VCaP (cell line): Measurements from ENCODE around the gene C19orf44.

Experiments used
- H3K27ac ChIP-seq: fragments of 450-650 bp; 2 replicates; pipeline ENCODE4 v1.5.1; 2017
- CTCF ChIP-seq: fragments of 450-650 bp; conservative IDR thresholded peaks from 2 replicates; pipeline ENCODE4 v1.5.1; 2017; ENCODE audit warnings: mild to moderate bottlenecking, moderate library complexity

The C19orf44 gene

GRCh38 chr19:16514383-16515019 lies 18.3 kb downstream of the C19orf44 start:
- H3K27ac ChIP-seq, result no peak overlapping the region
- 0 out of 2 replicates have a peak, but pooled peaks have one; percentile 13 for TF ChIP-seq CTCF

GRCh38 chr19:16516381-16516780 lies 20.2 kb downstream of the C19orf44 start:
- H3K27ac ChIP-seq, result no peak overlapping the region
- TF ChIP-seq CTCF, result no peak

GRCh38 chr19:16516923-16517610 lies 20.9 kb downstream of the C19orf44 start:
- H3K27ac ChIP-seq, result no peak overlapping the region

GRCh38 chr19:16518061-16518460 lies 21.9 kb downstream of the C19orf44 start:
- no peak overlapping the region for H3K27ac ChIP-seq
- TF ChIP-seq CTCF, result no peak

More at GRCh38 chr19:16516923-16517610, 20.9 kb downstream of the C19orf44 start:
- TF ChIP-seq CTCF, result no peak

GRCh38 chr19:16518483-16519229 lies 22.5 kb downstream of the C19orf44 start:
- no peak overlapping the region for H3K27ac ChIP-seq
- TF ChIP-seq CTCF, result no peak; the same call in 1 of the 2 replicates

GRCh38 chr19:16519230-16519687 lies 23.1 kb downstream of the C19orf44 start:
- no peak overlapping the region for H3K27ac ChIP-seq
- no peak for TF ChIP-seq CTCF
